ENCODE measurements around the gene THAP11. TPM values are rescaled to one million over a fixed set of nuclear protein-coding genes. Genes with fewer than 3 reads are reported as not detected.

Gene THAP11
- total and polyA plus RNA-seq, 2 of the 13 experiments (the other 11 are each of a cell fraction or from before 2014, with no cell fraction given), result 44.2 to 53.4 TPM

GRCh38 chr16:67872631-67873434 lies 30.7 kb downstream of the THAP11 start, which contains the start of gene EDC4 (continued):
- TF ChIP-seq ZBTB4 (CRISPR knock-in tag; IDR thresholded peaks at IDR 0.05; ENCODE audit: borderline replicate concordance), result peak; percentile 58
- no peak for TF ChIP-seq ZNF678 (CRISPR knock-in tag; IDR thresholded peaks at IDR 0.05)
- no peak for TF ChIP-seq SKI (IDR thresholded peaks at IDR 0.05; ENCODE audit: partially characterized antibody)
- TF ChIP-seq FOXP1 (IDR thresholded peaks at IDR 0.05), result no peak
- no peak for TF ChIP-seq FOXP1 (CRISPR knock-in tag; IDR thresholded peaks at IDR 0.05)
- TF ChIP-seq ZBTB7B (CRISPR knock-in tag; IDR thresholded peaks at IDR 0.05), result peak; percentile 86
- TF ChIP-seq CEBPG (CRISPR knock-in tag; IDR thresholded peaks at IDR 0.05), result peak; percentile 48; the same call in 1 of the 2 replicates
- TF ChIP-seq, protein P1, sequence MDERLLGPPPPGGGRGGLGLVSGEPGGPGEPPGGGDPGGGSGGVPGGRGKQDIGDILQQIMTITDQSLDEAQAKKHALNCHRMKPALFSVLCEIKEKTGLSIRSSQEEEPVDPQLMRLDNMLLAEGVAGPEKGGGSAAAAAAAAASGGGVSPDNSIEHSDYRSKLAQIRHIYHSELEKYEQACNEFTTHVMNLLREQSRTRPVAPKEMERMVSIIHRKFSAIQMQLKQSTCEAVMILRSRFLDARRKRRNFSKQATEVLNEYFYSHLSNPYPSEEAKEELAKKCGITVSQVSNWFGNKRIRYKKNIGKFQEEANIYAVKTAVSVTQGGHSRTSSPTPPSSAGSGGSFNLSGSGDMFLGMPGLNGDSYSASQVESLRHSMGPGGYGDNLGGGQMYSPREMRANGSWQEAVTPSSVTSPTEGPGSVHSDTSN (CRISPR knock-in tag; IDR thresholded peaks at IDR 0.05), result 0 out of 2 replicates have a peak, but pooled peaks have one; percentile 7
- TF ChIP-seq, protein P2, sequence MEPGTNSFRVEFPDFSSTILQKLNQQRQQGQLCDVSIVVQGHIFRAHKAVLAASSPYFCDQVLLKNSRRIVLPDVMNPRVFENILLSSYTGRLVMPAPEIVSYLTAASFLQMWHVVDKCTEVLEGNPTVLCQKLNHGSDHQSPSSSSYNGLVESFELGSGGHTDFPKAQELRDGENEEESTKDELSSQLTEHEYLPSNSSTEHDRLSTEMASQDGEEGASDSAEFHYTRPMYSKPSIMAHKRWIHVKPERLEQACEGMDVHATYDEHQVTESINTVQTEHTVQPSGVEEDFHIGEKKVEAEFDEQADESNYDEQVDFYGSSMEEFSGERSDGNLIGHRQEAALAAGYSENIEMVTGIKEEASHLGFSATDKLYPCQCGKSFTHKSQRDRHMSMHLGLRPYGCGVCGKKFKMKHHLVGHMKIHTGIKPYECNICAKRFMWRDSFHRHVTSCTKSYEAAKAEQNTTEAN (CRISPR knock-in tag; conservative IDR thresholded peaks at IDR 0.05), result peak; percentile 77
- peak; percentile 99 for TF ChIP-seq GABPB1 (CRISPR knock-in tag; IDR thresholded peaks at IDR 0.05)
- TF ChIP-seq, protein P3, sequence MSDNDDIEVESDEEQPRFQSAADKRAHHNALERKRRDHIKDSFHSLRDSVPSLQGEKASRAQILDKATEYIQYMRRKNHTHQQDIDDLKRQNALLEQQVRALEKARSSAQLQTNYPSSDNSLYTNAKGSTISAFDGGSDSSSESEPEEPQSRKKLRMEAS (IDR thresholded peaks at IDR 0.05), result peak; percentile 83
- peak; percentile 81 for TF ChIP-seq ZBTB25 (CRISPR knock-in tag; IDR thresholded peaks at IDR 0.05)
- TF ChIP-seq ZNF207 (IDR thresholded peaks at IDR 0.05; ENCODE audit: borderline replicate concordance), result no peak
- TF ChIP-seq REL (CRISPR knock-in tag; conservative IDR thresholded peaks at IDR 0.05), result peak; percentile 48; the same call in 1 of the 2 replicates
- TF ChIP-seq KDM5B (CRISPR knock-in tag; IDR thresholded peaks at IDR 0.05; ENCODE audit: borderline replicate concordance), result peak; percentile 89; the same call in 1 of the 2 replicates
- peak; percentile 73; the same call in 1 of the 2 replicates for TF ChIP-seq MIER2 (CRISPR knock-in tag; IDR thresholded peaks at IDR 0.05)
- TF ChIP-seq RBM39 (IDR thresholded peaks at IDR 0.05; ENCODE audit: low read depth, low read length, poor library complexity, severe bottlenecking), result peak; percentile 95
- TF ChIP-seq, protein P4, sequence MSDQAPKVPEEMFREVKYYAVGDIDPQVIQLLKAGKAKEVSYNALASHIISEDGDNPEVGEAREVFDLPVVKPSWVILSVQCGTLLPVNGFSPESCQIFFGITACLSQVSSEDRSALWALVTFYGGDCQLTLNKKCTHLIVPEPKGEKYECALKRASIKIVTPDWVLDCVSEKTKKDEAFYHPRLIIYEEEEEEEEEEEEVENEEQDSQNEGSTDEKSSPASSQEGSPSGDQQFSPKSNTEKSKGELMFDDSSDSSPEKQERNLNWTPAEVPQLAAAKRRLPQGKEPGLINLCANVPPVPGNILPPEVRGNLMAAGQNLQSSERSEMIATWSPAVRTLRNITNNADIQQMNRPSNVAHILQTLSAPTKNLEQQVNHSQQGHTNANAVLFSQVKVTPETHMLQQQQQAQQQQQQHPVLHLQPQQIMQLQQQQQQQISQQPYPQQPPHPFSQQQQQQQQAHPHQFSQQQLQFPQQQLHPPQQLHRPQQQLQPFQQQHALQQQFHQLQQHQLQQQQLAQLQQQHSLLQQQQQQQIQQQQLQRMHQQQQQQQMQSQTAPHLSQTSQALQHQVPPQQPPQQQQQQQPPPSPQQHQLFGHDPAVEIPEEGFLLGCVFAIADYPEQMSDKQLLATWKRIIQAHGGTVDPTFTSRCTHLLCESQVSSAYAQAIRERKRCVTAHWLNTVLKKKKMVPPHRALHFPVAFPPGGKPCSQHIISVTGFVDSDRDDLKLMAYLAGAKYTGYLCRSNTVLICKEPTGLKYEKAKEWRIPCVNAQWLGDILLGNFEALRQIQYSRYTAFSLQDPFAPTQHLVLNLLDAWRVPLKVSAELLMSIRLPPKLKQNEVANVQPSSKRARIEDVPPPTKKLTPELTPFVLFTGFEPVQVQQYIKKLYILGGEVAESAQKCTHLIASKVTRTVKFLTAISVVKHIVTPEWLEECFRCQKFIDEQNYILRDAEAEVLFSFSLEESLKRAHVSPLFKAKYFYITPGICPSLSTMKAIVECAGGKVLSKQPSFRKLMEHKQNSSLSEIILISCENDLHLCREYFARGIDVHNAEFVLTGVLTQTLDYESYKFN (CRISPR knock-in tag; conservative IDR thresholded peaks at IDR 0.05), result peak; percentile 65
- peak; percentile 86 for TF ChIP-seq SAFB2 (CRISPR knock-in tag; IDR thresholded peaks at IDR 0.05; ENCODE audit: borderline replicate concordance, low read depth)

Measured in HepG2 (cell line).